ENCODE results near the gene PTGES3L. TPM values are rescaled to one million over a fixed set of nuclear protein-coding genes. Genes with fewer than 3 reads are reported as not detected.
"Not testable (repeated sequence)": the region's sequence is repeated elsewhere in the genome, so short reads cannot be mapped to it uniquely, and the experiment has no call there.

PTGES3L gene
- total RNA-seq, 1 donor: 0.31 TPM

GRCh38 chr17:42971589-42971988 lies 8.3 kb downstream of the PTGES3L start:
- Histone ChIP-seq H3K4me3 (ENCODE audit: low read length) (no peak overlapping the region), H3K27me3 (ENCODE audit: insufficient read depth, low read length) (no peaks in the 10 kb centered on the region), H3K9me3 (ENCODE audit: low read depth, low read length) (no peaks in the 10 kb centered on the region), H3K4me1 (ENCODE audit: insufficient read depth, low read length) (no peaks in the 10 kb centered on the region)

GRCh38 chr17:42969001-42969581 lies 10.8 kb downstream of the PTGES3L start:
- Histone ChIP-seq H3K27me3 (ENCODE audit: insufficient read depth, low read length) (no peaks in the 10 kb centered on the region), H3K4me1 (ENCODE audit: insufficient read depth, low read length) (no peaks in the 10 kb centered on the region), H3K4me3 (ENCODE audit: low read length) (no peak overlapping the region), H3K9me3 (ENCODE audit: low read depth, low read length) (no peaks in the 10 kb centered on the region)

GRCh38 chr17:42967925-42968324 lies 12.0 kb downstream of the PTGES3L start:
- peaks cover 11% of the 10 kb centered on the region for H3K4me1 ChIP-seq (ENCODE audit: insufficient read depth, low read length)
- H3K9me3 ChIP-seq (ENCODE audit: low read depth, low read length): no peaks in the 10 kb centered on the region
- no peaks in the 10 kb centered on the region for H3K27me3 ChIP-seq (ENCODE audit: insufficient read depth, low read length)
- H3K4me3 ChIP-seq (ENCODE audit: low read length): no peak overlapping the region

GRCh38 chr17:42964161-42964932 lies 15.5 kb downstream of the PTGES3L start, which contains the start of gene AARSD1:
TSS of gene AARSD1 (minus strand) at chr17:42964454. CDS start at chr17:42964440, 14 bp downstream.
- H3K4me1 ChIP-seq (ENCODE audit: insufficient read depth, low read length): peaks cover 13% of the 10 kb centered on the region
- H3K9me3 ChIP-seq (ENCODE audit: low read depth, low read length): no peaks in the 10 kb centered on the region
- peak within 1 kb of the TSS; percentile 50 for H3K4me3 ChIP-seq (ENCODE audit: low read length)
- H3K27me3 ChIP-seq (ENCODE audit: insufficient read depth, low read length): no peaks in the 10 kb centered on the region

GRCh38 chr17:42953669-42954068 lies 26.2 kb downstream of the PTGES3L start:
- Histone ChIP-seq H3K4me1 (ENCODE audit: insufficient read depth, low read length) (no peaks in the 10 kb centered on the region), H3K4me3 (ENCODE audit: low read length) (no peak overlapping the region), H3K9me3 (ENCODE audit: low read depth, low read length) (no peaks in the 10 kb centered on the region), H3K27me3 (ENCODE audit: insufficient read depth, low read length) (no peaks in the 10 kb centered on the region)

GRCh38 chr17:42950044-42950783 lies 29.7 kb downstream of the PTGES3L start:
- no peaks in the 10 kb centered on the region for H3K9me3 ChIP-seq (ENCODE audit: low read depth, low read length)
- no peaks in the 10 kb centered on the region for H3K4me1 ChIP-seq (ENCODE audit: insufficient read depth, low read length)
- no peaks in the 10 kb centered on the region for H3K27me3 ChIP-seq (ENCODE audit: insufficient read depth, low read length)
- H3K4me3 ChIP-seq (ENCODE audit: low read length): no peak overlapping the region

GRCh38 chr17:42946812-42947211 lies 33.1 kb downstream of the PTGES3L start:
- no peak overlapping the region for H3K4me3 ChIP-seq (ENCODE audit: low read length)
- no peaks in the 10 kb centered on the region for H3K4me1 ChIP-seq (ENCODE audit: insufficient read depth, low read length)
- no peaks in the 10 kb centered on the region for H3K27me3 ChIP-seq (ENCODE audit: insufficient read depth, low read length)
- no peaks in the 10 kb centered on the region for H3K9me3 ChIP-seq (ENCODE audit: low read depth, low read length)

- H3K27me3 ChIP-seq (ENCODE audit: insufficient read depth, low read length): no peaks in the 10 kb centered on the region
- H3K4me3 ChIP-seq (ENCODE audit: low read length): no peak overlapping the region
- H3K4me1 ChIP-seq (ENCODE audit: insufficient read depth, low read length): no peaks in the 10 kb centered on the region
- no peaks in the 10 kb centered on the region for H3K9me3 ChIP-seq (ENCODE audit: low read depth, low read length)
Measured at GRCh38 chr17:42944211-42944610, 35.7 kb downstream of the PTGES3L start.

GRCh38 chr17:42937712-42938596 lies 41.9 kb downstream of the PTGES3L start:
- Histone ChIP-seq H3K9me3 (ENCODE audit: low read depth, low read length) (no peaks in the 10 kb centered on the region), H3K4me3 (ENCODE audit: low read length) (no peak overlapping the region), H3K4me1 (ENCODE audit: insufficient read depth, low read length) (no peaks in the 10 kb centered on the region), H3K27me3 (ENCODE audit: insufficient read depth, low read length) (no peaks in the 10 kb centered on the region)

- Histone ChIP-seq H3K4me1 (ENCODE audit: insufficient read depth, low read length) (peaks cover 13% of the 10 kb centered on the region), H3K9me3 (ENCODE audit: low read depth, low read length) (no peaks in the 10 kb centered on the region), H3K27me3 (ENCODE audit: insufficient read depth, low read length) (no peaks in the 10 kb centered on the region), H3K4me3 (ENCODE audit: low read length) (no peak overlapping the region)
Measured at GRCh38 chr17:42929497-42929844, 50.4 kb downstream of the PTGES3L start.

- H3K4me1 ChIP-seq (ENCODE audit: insufficient read depth, low read length): peaks cover 13% of the 10 kb centered on the region
- H3K9me3 ChIP-seq (ENCODE audit: low read depth, low read length): no peaks in the 10 kb centered on the region
- no peaks in the 10 kb centered on the region for H3K27me3 ChIP-seq (ENCODE audit: insufficient read depth, low read length)
- no peak overlapping the region for H3K4me3 ChIP-seq (ENCODE audit: low read length)
Measured at GRCh38 chr17:42928714-42929496, 51.0 kb downstream of the PTGES3L start.

- no peaks in the 10 kb centered on the region for H3K27me3 ChIP-seq (ENCODE audit: insufficient read depth, low read length)
Measured at GRCh38 chr17:42924891-42925290, 55.0 kb downstream of the PTGES3L start.

GRCh38 chr17:42923472-42923871 lies 56.4 kb downstream of the PTGES3L start:
- H3K4me3 ChIP-seq (ENCODE audit: low read length); H3K27me3 ChIP-seq (ENCODE audit: insufficient read depth, low read length); H3K4me1 ChIP-seq (ENCODE audit: insufficient read depth, low read length); H3K9me3 ChIP-seq (ENCODE audit: low read depth, low read length): not testable (repeated sequence)

More at GRCh38 chr17:42924891-42925290, 55.0 kb downstream of the PTGES3L start:
- H3K9me3 ChIP-seq (ENCODE audit: low read depth, low read length): no peaks in the 10 kb centered on the region
- no peak overlapping the region for H3K4me3 ChIP-seq (ENCODE audit: low read length)
- H3K4me1 ChIP-seq (ENCODE audit: insufficient read depth, low read length): peaks cover 13% of the 10 kb centered on the region

- H3K4me3 ChIP-seq (ENCODE audit: low read length): no peak overlapping the region
Measured at GRCh38 chr17:42922294-42922693, 57.6 kb downstream of the PTGES3L start.

More at GRCh38 chr17:42922294-42922693, 57.6 kb downstream of the PTGES3L start:
- no peaks in the 10 kb centered on the region for H3K27me3 ChIP-seq (ENCODE audit: insufficient read depth, low read length)
- no peaks in the 10 kb centered on the region for H3K9me3 ChIP-seq (ENCODE audit: low read depth, low read length)
- no peaks in the 10 kb centered on the region for H3K4me1 ChIP-seq (ENCODE audit: insufficient read depth, low read length)

Data from mononuclear cell (primary cell).